Measurements from ENCODE around the gene PIP4K2B.

GRCh38 chr17:38796451-38797157, 2.8 kb downstream of the PIP4K2B start:
- TF ChIP-seq CTCF (IDR thresholded peaks at IDR 0.05; ENCODE audit: low read depth, low read length) (no peak), POLR2A (IDR thresholded peaks at IDR 0.05; ENCODE audit: extremely low read depth, insufficient read length) (no peak), MYC (IDR thresholded peaks at IDR 0.05; ENCODE audit: low read depth, low read length) (no peak), MAX (IDR thresholded peaks at IDR 0.05; ENCODE audit: low read depth, low read length) (no peak)
